GM12878 (cell line): ENCODE data around the gene GLRX5. TPM values are rescaled to one million over a fixed set of nuclear protein-coding genes. Genes with fewer than 3 reads are reported as not detected.

ENCODE experiments used
- ATAC-seq: fragments of 200-7000 bp; cut with Tn5 transposase; 3 replicates; pipeline ENCODE4 v1.9.1; 2020; ENCODE audit warnings: mild to moderate bottlenecking, moderate library complexity
- BruUV-seq: library from RNA; stranded (reverse); fragments of 400-500 nt; replicated peaks from 2 replicates; lab custom pipeline; 2021; lab: Mats Ljungman, UMichigan
- CTCF ChIA-PET: fragments of 300-600 bp; sonication (Branson Sonifier 250); formaldehyde crosslinking; extraction: SDS; loops from one replicate; lab custom pipeline; 2021; ENCODE audit warnings: inconsistent platforms; lab: Yijun Ruan, JAX
- POLR2A ChIA-PET: fragments of 350-600 bp; formaldehyde crosslinking; extraction: SDS; loops from one replicate; lab custom pipeline; 2021; ENCODE audit warnings: inconsistent platforms; lab: Charles Lee
- RAD21 ChIA-PET: fragments of 300-600 bp; sonication (Branson Sonifier 250); formaldehyde crosslinking; loops from one replicate; lab custom pipeline; 2023; ENCODE audit warnings: antibody characterized with exemption; ENCODE audit not compliant: unreplicated experiment; lab: Charles Lee
- SMC1A ChIA-PET: fragments of 300-600 bp; sonication (Branson Sonifier 250); formaldehyde crosslinking; loops from one replicate; lab custom pipeline; 2023; ENCODE audit not compliant: unreplicated experiment, uncharacterized antibody; lab: Charles Lee
- DNase-seq: peaks from one replicate; pipeline ENCODE4 v3.0.0-alpha.2; 2011; ENCODE audit warnings: low read depth, low spot score
- FAIRE-seq: peaks from 3 replicates; lab custom pipeline; 2011; peaks lifted over from hg19 to GRCh38; lab: Jason Lieb, UNC
- H2AFZ ChIP-seq: 2 replicates; pipeline ENCODE4 v1.6.0; 2011; ENCODE audit warnings: low read depth, low read length, control low read depth; ENCODE audit not compliant: control insufficient read depth
- H3K27ac ChIP-seq: 2 replicates; pipeline ENCODE4 v1.5.1; 2011; ENCODE audit warnings: control low read depth; ENCODE audit not compliant: control insufficient read depth, insufficient read depth
- H3K27me3 ChIP-seq, 2 experiments: replicated peaks in 1 of 2; 2 replicates each; pipeline versions ENCODE4 v1.6.0 to v1.6.1; 2011; ENCODE audit warnings: low read length in 1 of 2; ENCODE audit not compliant: control insufficient read depth in 2 of 2, insufficient read depth in 2 of 2
- H3K36me3 ChIP-seq, 2 experiments: 2 replicates each; pipeline ENCODE4 v1.5.1; 2011; ENCODE audit warnings: low read length in 1 of 2; ENCODE audit not compliant: control insufficient read depth in 2 of 2, insufficient read depth in 2 of 2
- H3K4me1 ChIP-seq: 2 replicates; pipeline ENCODE4 v1.6.1; 2011; ENCODE audit warnings: mild to moderate bottlenecking, low read length, moderate library complexity, mixed read lengths; ENCODE audit not compliant: control insufficient read depth, insufficient read depth
- H3K4me2 ChIP-seq: 2 replicates; pipeline ENCODE4 v1.6.0; 2011; ENCODE audit warnings: control low read depth; ENCODE audit not compliant: control insufficient read depth, insufficient read depth
- H3K4me3 ChIP-seq: fragments of 200-600 bp; sonication (generic); 2 replicates; pipeline ENCODE4 v1.5.1; 2016
- H3K79me2 ChIP-seq: 2 replicates; pipeline ENCODE4 v1.6.0; 2011; ENCODE audit warnings: low read length; ENCODE audit not compliant: control insufficient read depth, insufficient read depth
- H3K9ac ChIP-seq: 2 replicates; pipeline ENCODE4 v1.8.0; 2011; ENCODE audit warnings: low read length, control low read depth, mixed read lengths; ENCODE audit not compliant: control insufficient read depth, insufficient read depth
- H3K9me3 ChIP-seq: replicated peaks from 3 replicates; pipeline ENCODE4 v1.5.1; 2011; ENCODE audit warnings: mild to moderate bottlenecking, low read length; ENCODE audit not compliant: control insufficient read depth, insufficient read depth
- H4K20me1 ChIP-seq: 2 replicates; pipeline ENCODE4 v1.6.0; 2011; ENCODE audit not compliant: control insufficient read depth, insufficient read depth
- BACH1 ChIP-seq: fragments of 450-650 bp; IDR thresholded peaks from 2 replicates; pipeline ENCODE4 v1.6.1; 2017; ENCODE audit warnings: mild to moderate bottlenecking, borderline replicate concordance
- BRCA1 ChIP-seq: IDR thresholded peaks from 2 replicates; pipeline ENCODE4 v1.6.1; 2011; ENCODE audit warnings: low read depth, low read length, improper control_type of control experiment
- CBX3 ChIP-seq: fragments of 200-600 bp; sonication (generic); IDR thresholded peaks from 2 replicates; pipeline ENCODE4 v1.6.1; 2016; ENCODE audit warnings: low read depth, borderline replicate concordance
- CHD4 ChIP-seq: fragments of 200-600 bp; sonication (generic); IDR thresholded peaks from 2 replicates; pipeline ENCODE4 v1.6.1; 2016; ENCODE audit warnings: mild to moderate bottlenecking
- ETV6 ChIP-seq, 2 experiments: fragments of 450-650 bp in 1 of 2; IDR thresholded peaks in 1 of 2; conservative IDR thresholded peaks in 1 of 2; 2 replicates each; pipeline ENCODE4 v1.6.1; 2014; ENCODE audit warnings: antibody characterized with exemption in 1 of 2, borderline replicate concordance in 1 of 2, low read depth in 1 of 2, mild to moderate bottlenecking in 1 of 2, moderate library complexity in 1 of 2
- MEF2A ChIP-seq: IDR thresholded peaks from 2 replicates; pipeline ENCODE4 v1.6.1; 2011; ENCODE audit warnings: low read depth, mild to moderate bottlenecking, low read length, moderate library complexity; ENCODE audit not compliant: insufficient read depth
- MYB ChIP-seq: fragments of 150-350 bp; IDR thresholded peaks from 2 replicates; pipeline ENCODE4 v1.6.1; 2014; ENCODE audit warnings: mild to moderate bottlenecking, low read depth, low read length, borderline replicate concordance
- NFYB ChIP-seq: IDR thresholded peaks from 2 replicates; pipeline ENCODE4 v1.6.1; 2011; ENCODE audit warnings: low read depth, mild to moderate bottlenecking, low read length, improper control_type of control experiment, moderate library complexity; ENCODE audit not compliant: insufficient read depth
- POLR2AphosphoS2 ChIP-seq: IDR thresholded peaks from 2 replicates; pipeline ENCODE4 v1.6.1; 2011; ENCODE audit warnings: low read depth, mild to moderate bottlenecking, low read length, improper control_type of control experiment, moderate library complexity
- SMARCA5 ChIP-seq: fragments of 450-650 bp; IDR thresholded peaks from 2 replicates; pipeline ENCODE4 v1.6.1; 2017; ENCODE audit warnings: mild to moderate bottlenecking
- ZNF24 ChIP-seq: fragments of 450-650 bp; IDR thresholded peaks from 2 replicates; pipeline ENCODE4 v1.6.1; 2017; ENCODE audit warnings: antibody characterized with exemption, mild to moderate bottlenecking
- ZZZ3 ChIP-seq: IDR thresholded peaks from 2 replicates; pipeline ENCODE4 v1.6.1; 2011; ENCODE audit warnings: low read depth; ENCODE audit not compliant: control insufficient read depth, insufficient read length
- WGBS: methylation state at CpG from one replicate; pipeline ENCODE4 v1.1.6; 2016; ENCODE audit warnings: low lambda C conversion rate; ENCODE audit not compliant: insufficient replicate concordance, insufficient coverage; ENCODE audit errors: missing lambda C conversion rate; 5-methylcytosine and 5-hydroxymethylcytosine counted together
- in situ Hi-C: fragments of 300-500 bp; cut with MboI; formaldehyde crosslinking; loops from 9 replicates; pipeline ENCODE4 v1.14.3; 2018; ENCODE audit warnings: mixed read lengths
- intact Hi-C: fragments of 100-400 bp; cut with micrococcal nuclease; formaldehyde crosslinking; loops from one replicate; pipeline ENCODE4 v1.14.2; 2022; ENCODE audit not compliant: unreplicated experiment
- polyA plus RNA-seq, 11 experiments: library from polyadenylated mRNA; depleted of rRNA in 4 of 11; unstranded in 6 of 11; stranded (reverse) in 5 of 11; fragments of >200 nt; fragmentation: Nextera tagmentation in 4 of 11; fragmentation: Illumina TruSeq in 1 of 11; extraction: Ambion mirVana in 4 of 11; extraction: Trizol in 1 of 11; gene quantifications; 1 replicate in 1 of 11; 2 replicates in 10 of 11; pipeline versions ENCODE4 v1.2.1 to v1.2.3, GENCODE V29; 2011 to 2016; ENCODE audit warnings: inconsistent platforms in 2 of 11, missing spikeins in 2 of 11, low read depth in 1 of 11
- total RNA-seq, 4 experiments: library from RNA; depleted of rRNA in 3 of 4; stranded (reverse); fragments of >200 nt in 3 of 4; fragmentation: Illumina TruSeq in 1 of 4; extraction: Trizol in 1 of 4; gene quantifications; 2 replicates each; pipeline versions ENCODE4 v1.2.1 to v1.2.3, GENCODE V29; 2013 to 2021
- TF ChIP-seq, protein P1 (sequence below): fragments of 450-650 bp; IDR thresholded peaks from 2 replicates; pipeline ENCODE4 v1.6.1; 2017; ENCODE audit warnings: borderline replicate concordance
- TF ChIP-seq, protein P2 (sequence below): fragments of 450-650 bp; IDR thresholded peaks from 2 replicates; pipeline ENCODE4 v1.6.1; 2017; ENCODE audit warnings: mild to moderate bottlenecking, low read depth, inconsistent platforms; ENCODE audit not compliant: poor library complexity, severe bottlenecking

Gene GLRX5
- total and polyA plus RNA-seq, 10 of the 15 experiments (the other 5 are each of a cell fraction or from before 2014, with no cell fraction given) = 12.8 to 139 (median 55.4) TPM

DNA sequence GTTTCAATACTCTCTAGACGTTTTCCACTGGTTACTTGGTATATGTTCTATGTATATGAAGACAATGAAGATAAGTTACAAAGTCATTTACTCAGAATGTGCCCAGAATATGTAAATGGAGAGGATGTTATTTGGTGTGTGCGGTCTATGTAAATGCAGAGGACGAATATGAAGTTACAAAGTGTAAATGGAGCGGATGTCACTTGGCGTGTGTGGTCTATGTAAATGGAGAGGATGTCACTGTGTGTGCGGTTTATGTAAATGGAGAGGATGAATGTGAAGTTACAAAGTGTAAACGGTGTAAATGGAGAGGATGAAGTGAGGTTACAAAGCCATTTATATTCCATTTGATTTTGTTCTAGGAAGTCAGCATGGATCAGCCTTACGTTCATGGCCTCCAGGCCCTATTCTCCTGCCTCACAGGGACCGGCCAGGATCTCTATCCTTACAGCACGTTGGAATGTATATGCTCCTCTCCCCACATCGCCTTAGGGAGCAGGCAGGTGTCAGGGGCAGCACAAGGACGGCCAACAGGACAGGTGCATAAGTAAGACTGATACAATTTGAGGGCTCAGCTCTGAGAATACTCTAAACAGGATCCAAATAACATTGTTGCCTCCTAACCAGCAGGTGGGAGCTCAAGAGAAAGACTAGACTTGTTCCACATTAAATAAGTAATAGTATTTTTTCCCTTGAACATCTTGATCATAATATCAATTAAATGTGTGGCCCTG is 42.4 kb downstream of the GLRX5 start (continued):
- TF ChIP-seq NFYB = no peak
- TF ChIP-seq ZNF24 = no peak
- no peak for TF ChIP-seq CHD4
- TF ChIP-seq, protein P1, sequence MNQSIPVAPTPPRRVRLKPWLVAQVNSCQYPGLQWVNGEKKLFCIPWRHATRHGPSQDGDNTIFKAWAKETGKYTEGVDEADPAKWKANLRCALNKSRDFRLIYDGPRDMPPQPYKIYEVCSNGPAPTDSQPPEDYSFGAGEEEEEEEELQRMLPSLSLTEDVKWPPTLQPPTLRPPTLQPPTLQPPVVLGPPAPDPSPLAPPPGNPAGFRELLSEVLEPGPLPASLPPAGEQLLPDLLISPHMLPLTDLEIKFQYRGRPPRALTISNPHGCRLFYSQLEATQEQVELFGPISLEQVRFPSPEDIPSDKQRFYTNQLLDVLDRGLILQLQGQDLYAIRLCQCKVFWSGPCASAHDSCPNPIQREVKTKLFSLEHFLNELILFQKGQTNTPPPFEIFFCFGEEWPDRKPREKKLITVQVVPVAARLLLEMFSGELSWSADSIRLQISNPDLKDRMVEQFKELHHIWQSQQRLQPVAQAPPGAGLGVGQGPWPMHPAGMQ = no peak
- no peak for TF ChIP-seq MEF2A
- TF ChIP-seq BRCA1 = no peak
- TF ChIP-seq BACH1 = no peak
- TF ChIP-seq CBX3 = no peak
- no peak for TF ChIP-seq MYB

DNA sequence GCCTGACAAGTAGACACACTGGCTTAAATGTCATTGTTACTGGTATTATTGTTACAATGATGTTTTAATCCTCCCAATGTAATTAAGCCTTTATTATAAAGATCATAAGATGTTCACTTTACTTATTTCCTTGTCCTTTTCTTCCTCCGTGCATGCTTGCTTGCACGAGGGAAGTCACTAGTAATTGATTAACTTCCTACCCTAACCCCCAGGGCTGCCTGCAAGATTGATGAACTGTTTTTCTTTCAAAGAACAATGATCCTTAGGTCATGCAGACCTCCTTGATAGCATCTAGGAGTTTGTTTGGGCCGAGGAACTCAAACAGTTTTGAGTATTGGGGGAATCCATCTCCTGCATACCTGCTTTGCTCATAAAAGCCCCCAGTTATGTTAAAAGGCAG is 43.0 kb downstream of the GLRX5 start:
- Histone ChIP-seq H3K79me2 (no peaks in the 10 kb centered on the region), H3K27ac (no peak overlapping the region), H3K4me2 (peak overlapping the region; percentile 95; the same call in 1 of the 2 replicates), H3K27me3 (peaks cover 0 to 5% of the 10 kb centered on the region in 2 experiments; a peak in 3 of 4 replicates), H4K20me1 (no peaks in the 10 kb centered on the region; the same call in 1 of the 2 replicates), H3K9ac (no peak overlapping the region), H2AFZ (no peak overlapping the region; the same call in 1 of the 2 replicates), H3K4me3 (no peak overlapping the region), H3K9me3 (no peaks in the 10 kb centered on the region; the same call in 2 of the 3 replicates), H3K4me1 (peaks cover 27% of the 10 kb centered on the region), H3K36me3 (no peaks in the 10 kb centered on the region)
- DNase-seq (no peak), FAIRE-seq (no peak), ATAC-seq (peak; percentile 44)
- ChIA-PET RAD21 (interaction anchor here (1.1 to 1.2 kb wide), 2 partner anchors 84 to 86 kb away, joined by 3 read pairs; no protein-coding TSS in a partner anchor), CTCF (interaction anchor here (1.0 to 1.5 kb wide), 5 partner anchors 11 to 196 kb away, joined by 3 to 5 read pairs (median 3); no protein-coding TSS in a partner anchor), POLR2A (interaction anchor here (0.8 kb wide), 1 partner anchor 53 kb away, joined by 5 read pairs; no protein-coding TSS in a partner anchor), SMC1A (interaction anchor here (1.0 to 1.6 kb wide), 5 partner anchors 16 to 105 kb away, joined by 3 to 5 read pairs (median 4); no protein-coding TSS in a partner anchor)
- BruUV-seq = no TSS peak
- TF ChIP-seq SMARCA5 = 0 out of 2 replicates have a peak, but pooled peaks have one; percentile 12
- TF ChIP-seq, protein P2, sequence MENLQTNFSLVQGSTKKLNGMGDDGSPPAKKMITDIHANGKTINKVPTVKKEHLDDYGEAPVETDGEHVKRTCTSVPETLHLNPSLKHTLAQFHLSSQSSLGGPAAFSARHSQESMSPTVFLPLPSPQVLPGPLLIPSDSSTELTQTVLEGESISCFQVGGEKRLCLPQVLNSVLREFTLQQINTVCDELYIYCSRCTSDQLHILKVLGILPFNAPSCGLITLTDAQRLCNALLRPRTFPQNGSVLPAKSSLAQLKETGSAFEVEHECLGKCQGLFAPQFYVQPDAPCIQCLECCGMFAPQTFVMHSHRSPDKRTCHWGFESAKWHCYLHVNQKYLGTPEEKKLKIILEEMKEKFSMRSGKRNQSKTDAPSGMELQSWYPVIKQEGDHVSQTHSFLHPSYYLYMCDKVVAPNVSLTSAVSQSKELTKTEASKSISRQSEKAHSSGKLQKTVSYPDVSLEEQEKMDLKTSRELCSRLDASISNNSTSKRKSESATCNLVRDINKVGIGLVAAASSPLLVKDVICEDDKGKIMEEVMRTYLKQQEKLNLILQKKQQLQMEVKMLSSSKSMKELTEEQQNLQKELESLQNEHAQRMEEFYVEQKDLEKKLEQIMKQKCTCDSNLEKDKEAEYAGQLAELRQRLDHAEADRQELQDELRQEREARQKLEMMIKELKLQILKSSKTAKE = no peak
- no peak for TF ChIP-seq ZZZ3
- TF ChIP-seq, protein P1 = no peak
- TF ChIP-seq ETV6 (conservative IDR thresholded peaks at IDR 0.05 in 1 of 2, IDR thresholded peaks at IDR 0.05 in 1 of 2; ENCODE audit: borderline replicate concordance in 1 of 2, low read depth in 1 of 2) = no peak
- no peak for TF ChIP-seq POLR2AphosphoS2
- intact Hi-C loops = loop anchor here (1.0 kb wide), 1 partner anchor 84 kb away; no protein-coding TSS in a partner anchor
- WGBS = 19% methylated on average over 3 of the region's 3 CpGs
- in situ Hi-C loops = no loop called here
